ENCODE data around the gene CA9.

CA9 gene

GRCh38 chr9:35675204-35675603 lies 1.5 kb downstream of the CA9 start:
- no peak for DNase-seq (ENCODE audit: extremely low read depth in 1 of 2, low read depth in 1 of 2)

GRCh38 chr9:35675732-35676392 lies 2.1 kb downstream of the CA9 start:
- no peak for DNase-seq (ENCODE audit: extremely low read depth in 1 of 2, low read depth in 1 of 2)

- DNase-seq (ENCODE audit: extremely low read depth in 1 of 2, low read depth in 1 of 2): no peak
These were observed 5.4 kb downstream of the CA9 start for GRCh38 chr9:35679091-35679490.

GRCh38 chr9:35679766-35680330 lies 6.1 kb downstream of the CA9 start:
- DNase-seq (ENCODE audit: extremely low read depth in 1 of 2, low read depth in 1 of 2): no peak

GRCh38 chr9:35680331-35681105 lies 6.8 kb downstream of the CA9 start:
- DNase-seq (ENCODE audit: extremely low read depth in 1 of 2, low read depth in 1 of 2): no peak

- no peak for DNase-seq (ENCODE audit: extremely low read depth in 1 of 2, low read depth in 1 of 2)
These were observed 7.7 kb downstream of the CA9 start for GRCh38 chr9:35681341-35682002.

- DNase-seq (ENCODE audit: extremely low read depth in 1 of 2, low read depth in 1 of 2): no peak
These were observed 8.3 kb downstream of the CA9 start for GRCh38 chr9:35682051-35682450.

GRCh38 chr9:35682520-35683315 lies 9.0 kb downstream of the CA9 start:
- no peak for DNase-seq (ENCODE audit: extremely low read depth in 1 of 2, low read depth in 1 of 2)

GRCh38 chr9:35683323-35683722 lies 9.6 kb downstream of the CA9 start:
- no peak for DNase-seq (ENCODE audit: extremely low read depth in 1 of 2, low read depth in 1 of 2)

- DNase-seq (ENCODE audit: extremely low read depth in 1 of 2, low read depth in 1 of 2): no peak
These were observed 11.2 kb downstream of the CA9 start for GRCh38 chr9:35684921-35685320.

- no peak for DNase-seq (ENCODE audit: extremely low read depth in 1 of 2, low read depth in 1 of 2)
These were observed 11.8 kb downstream of the CA9 start for GRCh38 chr9:35685506-35685905.

GRCh38 chr9:35686222-35687203 lies 12.8 kb downstream of the CA9 start:
- no peak for DNase-seq (ENCODE audit: extremely low read depth in 1 of 2, low read depth in 1 of 2)

GRCh38 chr9:35687306-35687705 lies 13.6 kb downstream of the CA9 start:
- DNase-seq (ENCODE audit: extremely low read depth in 1 of 2, low read depth in 1 of 2): no peak

GRCh38 chr9:35687972-35688557 lies 14.3 kb downstream of the CA9 start:
- no peak for DNase-seq (ENCODE audit: extremely low read depth in 1 of 2, low read depth in 1 of 2)

- DNase-seq (ENCODE audit: extremely low read depth in 1 of 2, low read depth in 1 of 2): no peak
These were observed 15.1 kb downstream of the CA9 start for GRCh38 chr9:35688558-35689541.

- DNase-seq (ENCODE audit: extremely low read depth in 1 of 2, low read depth in 1 of 2): no peak
These were observed 16.0 kb downstream of the CA9 start, which contains the start of gene TPM2 for GRCh38 chr9:35689542-35690293. Gene TPM2, minus strand, starts transcription at chr9:35689925. Its CDS starts 108 bp downstream, at chr9:35689817.

- no peak for DNase-seq (ENCODE audit: extremely low read depth in 1 of 2, low read depth in 1 of 2)
These were observed 16.5 kb downstream of the CA9 start for GRCh38 chr9:35690294-35690613.
